Lower leg skin (tissue), 4 donors: Measurements from ENCODE around the gene SON. TPM values are rescaled to one million over a fixed set of nuclear protein-coding genes. Genes with fewer than 3 reads are reported as not detected.
"Not testable (repeated sequence)": the region's sequence is repeated elsewhere in the genome, so short reads cannot be mapped to it uniquely, and the experiment has no call there.

ENCODE experiments used
- DNase-seq, 2 donors: peaks; one replicate each; pipeline ENCODE4 v3.0.0-alpha.2; 2019; ENCODE audit warnings: low spot score in 2 of 2
- H3K4me3 ChIP-seq: fragments of 200-600 bp; sonication (generic); 2 replicates; pipeline ENCODE4 v1.5.1; 2017; ENCODE audit warnings: mild to moderate bottlenecking, low read depth; ENCODE audit not compliant: poor library complexity, severe bottlenecking
- CTCF ChIP-seq, 3 donors: fragments of 450-650 bp; IDR thresholded peaks; one replicate each; pipeline ENCODE4 v1.5.1; 2016; ENCODE audit warnings: antibody characterized with exemption in 3 of 3, mild to moderate bottlenecking in 3 of 3, moderate library complexity in 2 of 3
- POLR2A ChIP-seq, 2 donors: fragments of 450-650 bp; IDR thresholded peaks; one replicate each; pipeline ENCODE4 v1.6.1; 2016 to 2017; ENCODE audit warnings: antibody characterized with exemption in 2 of 2, mild to moderate bottlenecking in 1 of 2, moderate library complexity in 1 of 2
- WGBS, 2 donors: methylation state at CpG; one replicate each; pipeline ENCODE4 v1.1.5; 2018; 5-methylcytosine and 5-hydroxymethylcytosine counted together
- intact Hi-C: fragments of 100-400 bp; cut with DNase I; formaldehyde crosslinking; loops from one replicate; pipeline ENCODE4 v1.15.0; 2023; ENCODE audit warnings: low total_unique reads
- total RNA-seq, 4 donors: library from RNA; depleted of rRNA; stranded (reverse); fragments of >200 nt; gene quantifications; one replicate each; pipeline ENCODE4 v1.1.0, GENCODE V29; 2016

The SON gene
- total RNA-seq, 4 donors from 2014 or later, result 199 to 314 (median 256) TPM

DNA sequence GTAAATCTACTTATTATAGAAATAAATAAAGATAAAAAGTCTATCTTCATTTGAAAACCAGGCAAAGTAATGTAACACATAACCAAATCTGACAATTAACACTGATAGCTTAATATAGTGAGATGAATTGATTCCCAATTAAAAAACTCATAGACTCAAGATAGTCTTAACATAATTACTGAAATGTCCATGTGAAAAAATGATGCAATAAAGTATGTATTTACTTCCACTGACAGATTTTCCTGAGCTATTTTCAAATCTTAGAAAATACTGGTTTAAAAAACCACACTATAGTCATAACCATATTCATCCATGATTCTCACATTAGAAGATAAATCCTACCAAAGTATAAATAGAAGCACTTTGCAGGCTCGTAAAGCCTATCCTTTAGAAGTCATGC, 55.2 kb downstream of the SON start:
- H3K4me3 ChIP-seq, result no peak overlapping the region
- no peak for DNase-seq
- intact Hi-C loops, result no loop called here
- TF ChIP-seq POLR2A (IDR thresholded peaks at IDR 0.05) (no peak), CTCF (IDR thresholded peaks at IDR 0.05) (no peak)
- WGBS, 2 donors, result 89 to 94% methylated on average over 1 of the region's 1 CpG

- no peak overlapping the region for H3K4me3 ChIP-seq
- DNase-seq, result no peak
- WGBS, 2 donors, result 64 to 77% methylated on average over 1 of the region's 1 CpG
- TF ChIP-seq POLR2A (IDR thresholded peaks at IDR 0.05) (no peak), CTCF (IDR thresholded peaks at IDR 0.05) (no peak)
- intact Hi-C loops, result no loop called here
Observed at GRCh38 chr21:33608559-33608958, 65.7 kb downstream of the SON start.

DNA sequence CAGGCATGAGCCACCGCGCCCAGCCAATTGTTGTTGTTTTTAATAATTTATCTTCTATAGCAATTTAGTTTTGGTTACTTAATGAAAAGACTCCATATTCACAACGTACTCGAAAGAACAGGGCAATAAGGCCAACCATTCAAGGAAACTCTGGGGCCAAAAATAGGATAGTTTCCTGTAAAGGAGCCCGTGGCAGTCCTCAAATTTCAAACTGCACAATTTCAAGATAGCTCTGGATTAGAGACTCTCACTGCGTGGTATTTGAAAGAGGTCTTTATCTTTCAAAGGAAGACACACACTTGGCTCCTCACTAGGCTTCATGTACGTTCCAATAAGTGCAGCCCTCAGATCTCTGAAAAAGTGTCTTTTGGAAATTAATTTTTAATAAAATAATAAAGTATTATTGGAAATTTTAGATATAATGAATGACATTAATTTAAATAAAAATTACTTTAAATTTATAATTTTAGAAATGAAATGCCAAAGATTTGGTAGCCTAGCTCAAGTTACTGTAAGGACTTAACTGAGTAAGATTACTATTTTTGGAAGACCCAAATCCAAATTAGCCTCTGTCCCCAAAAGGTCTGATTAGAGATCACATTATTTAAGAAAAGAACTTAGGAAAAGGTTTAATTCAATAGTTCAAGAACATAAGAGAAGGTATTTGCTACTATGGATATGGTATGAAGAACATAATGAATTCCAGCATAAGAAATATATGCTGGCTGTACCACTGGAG, 68.3 kb downstream of the SON start:
- intact Hi-C loops, result no loop called here
- 96 to 97% methylated on average over 7 of the region's 7 CpGs for WGBS, 2 donors
- TF ChIP-seq CTCF (IDR thresholded peaks at IDR 0.05) (no peak), POLR2A (IDR thresholded peaks at IDR 0.05) (no peak)
- no peak overlapping the region for H3K4me3 ChIP-seq
- DNase-seq, result no peak

- 92 to 94% methylated on average over 11 of the region's 11 CpGs for WGBS, 2 donors
- H3K4me3 ChIP-seq, intact Hi-C loops, DNase-seq: not testable (repeated sequence)
Observed at GRCh38 chr21:33617565-33617964, 74.7 kb downstream of the SON start.

GRCh38 chr21:33618407-33618806, 75.6 kb downstream of the SON start:
- DNase-seq, result no peak
- WGBS, 2 donors, result 92 to 95% methylated on average over 2 of the region's 2 CpGs

GRCh38 chr21:33619726-33620125, 76.9 kb downstream of the SON start:
- intact Hi-C loops, result no loop called here
- H3K4me3 ChIP-seq, result no peak overlapping the region
- TF ChIP-seq POLR2A (IDR thresholded peaks at IDR 0.05) (no peak), CTCF (IDR thresholded peaks at IDR 0.05) (no peak)
- WGBS, 2 donors, result 92 to 95% methylated on average over 4 of the region's 4 CpGs
- no peak for DNase-seq

More at GRCh38 chr21:33618407-33618806, 75.6 kb downstream of the SON start:
- intact Hi-C loops, result no loop called here
- no peak overlapping the region for H3K4me3 ChIP-seq
- TF ChIP-seq CTCF (IDR thresholded peaks at IDR 0.05) (no peak), POLR2A (IDR thresholded peaks at IDR 0.05) (no peak)
